MM.1S (cell line): Measurements from ENCODE around the gene IFT172.

Experiments used
- CTCF ChIP-seq: fragments of 300-600 bp; sonication (generic); IDR thresholded peaks from 2 replicates; pipeline ENCODE4 v1.5.1; 2016; ENCODE audit warnings: antibody characterized with exemption, low read length, mixed read lengths
- EZH2phosphoT487 ChIP-seq: fragments of 300-600 bp; sonication (generic); IDR thresholded peaks from 2 replicates; pipeline ENCODE4 v1.6.1; 2018; ENCODE audit warnings: antibody characterized with exemption, low read length

DNA sequence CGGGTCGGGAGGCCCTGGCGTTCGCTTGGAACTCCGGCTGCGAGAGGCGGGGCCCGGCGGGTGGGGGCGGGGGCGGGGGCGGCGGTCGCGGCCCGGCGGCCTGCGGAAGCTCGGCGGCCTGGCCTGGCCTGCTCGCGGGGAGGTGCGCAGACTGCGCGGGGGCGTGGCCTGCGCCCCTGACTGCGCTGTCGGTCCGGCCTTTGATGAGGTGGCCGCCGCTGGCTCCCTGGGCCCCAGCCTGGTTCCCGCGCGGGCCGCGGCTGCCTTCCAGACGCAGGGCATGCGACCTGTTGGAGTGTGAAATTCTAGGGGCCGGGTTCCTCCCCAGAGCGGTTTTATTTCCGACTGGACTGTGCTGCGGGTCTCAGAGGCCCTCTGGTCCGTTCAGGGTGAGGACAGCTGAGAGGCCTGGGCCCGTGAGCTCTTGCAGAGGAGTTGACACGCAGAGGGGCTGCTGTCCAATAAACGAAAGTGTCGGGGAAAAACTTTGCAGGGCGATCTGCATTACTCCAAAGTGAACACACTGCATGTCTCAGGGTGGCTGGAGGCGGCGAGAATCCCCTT lies 60.5 kb downstream of the IFT172 start:
- TF ChIP-seq EZH2phosphoT487 = no peak
- no peak for TF ChIP-seq CTCF
